ENCODE results near the gene NUP210L.
"Not testable (repeated sequence)": the region's sequence is repeated elsewhere in the genome, so short reads cannot be mapped to it uniquely, and the experiment has no call there.

NUP210L gene

GRCh38 chr1:154019269-154019668, 135.6 kb downstream of the NUP210L start:
- TF ChIP-seq CTCF (IDR thresholded peaks at IDR 0.05; ENCODE audit: borderline replicate concordance, insufficient read depth, low read depth, low read length), result no peak
- H3K4me3 ChIP-seq (ENCODE audit: low read depth, low read length), result no peak overlapping the region

GRCh38 chr1:154014154-154014907, 140.5 kb downstream of the NUP210L start:
- no peak overlapping the region for H3K4me3 ChIP-seq (ENCODE audit: low read depth, low read length)
- no peak for TF ChIP-seq CTCF (IDR thresholded peaks at IDR 0.05; ENCODE audit: borderline replicate concordance, insufficient read depth, low read depth, low read length)

- H3K4me3 ChIP-seq (ENCODE audit: low read depth, low read length), result not testable (repeated sequence)
These were observed 142.3 kb downstream of the NUP210L start for GRCh38 chr1:154012543-154012942.

- no peak for TF ChIP-seq CTCF (IDR thresholded peaks at IDR 0.05; ENCODE audit: borderline replicate concordance, insufficient read depth, low read depth, low read length)
- no peak overlapping the region for H3K4me3 ChIP-seq (ENCODE audit: low read depth, low read length)
These were observed 142.7 kb downstream of the NUP210L start for GRCh38 chr1:154012129-154012528.

GRCh38 chr1:154006136-154006535, 148.7 kb downstream of the NUP210L start:
- no peak overlapping the region for H3K4me3 ChIP-seq (ENCODE audit: low read depth, low read length)
- TF ChIP-seq CTCF (IDR thresholded peaks at IDR 0.05; ENCODE audit: borderline replicate concordance, insufficient read depth, low read depth, low read length), result no peak

- H3K4me3 ChIP-seq (ENCODE audit: low read depth, low read length), result no peak overlapping the region
- TF ChIP-seq CTCF (IDR thresholded peaks at IDR 0.05; ENCODE audit: borderline replicate concordance, insufficient read depth, low read depth, low read length), result no peak
These were observed 154.5 kb downstream of the NUP210L start for GRCh38 chr1:154000420-154000819.

- not testable (repeated sequence) for H3K4me3 ChIP-seq (ENCODE audit: low read depth, low read length)
These were observed 158.0 kb downstream of the NUP210L start for GRCh38 chr1:153996882-153997281.

GRCh38 chr1:153995640-153996039, 159.2 kb downstream of the NUP210L start:
- H3K4me3 ChIP-seq (ENCODE audit: low read depth, low read length), result no peak overlapping the region
- no peak for TF ChIP-seq CTCF (IDR thresholded peaks at IDR 0.05; ENCODE audit: borderline replicate concordance, insufficient read depth, low read depth, low read length)

Data from GM12875 (cell line).